UCSD-AML1 (cell line): ENCODE data around the gene KCNG4.
"Not testable (repeated sequence)": the region's sequence is repeated elsewhere in the genome, so short reads cannot be mapped to it uniquely, and the experiment has no call there.

Experiments used
- DNase-seq: peaks from one replicate; lab custom pipeline; 2025; ENCODE audit not compliant: unreplicated experiment; lab: John Stamatoyannopoulos, UW

KCNG4 gene

DNA sequence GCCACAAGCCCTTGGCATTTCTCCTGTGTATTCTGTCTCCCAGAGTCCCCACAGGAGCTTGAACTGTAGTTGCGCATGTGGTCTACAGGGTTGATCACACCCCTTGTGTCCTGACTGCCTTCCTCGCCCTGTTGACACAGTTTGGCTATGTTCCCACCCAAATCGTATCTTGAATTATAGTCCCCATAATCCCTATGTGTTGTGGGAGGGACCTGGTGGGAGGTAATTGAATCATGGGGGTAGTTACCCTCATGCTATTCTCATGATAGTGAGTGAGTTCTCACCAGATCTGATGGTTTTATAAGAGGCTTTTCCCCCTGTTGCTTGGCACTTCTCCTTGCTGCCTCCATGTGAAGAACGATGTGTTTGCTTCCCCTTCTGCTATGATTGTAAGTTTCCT is 27.7 kb downstream of the KCNG4 start:
- no peak for DNase-seq

DNA sequence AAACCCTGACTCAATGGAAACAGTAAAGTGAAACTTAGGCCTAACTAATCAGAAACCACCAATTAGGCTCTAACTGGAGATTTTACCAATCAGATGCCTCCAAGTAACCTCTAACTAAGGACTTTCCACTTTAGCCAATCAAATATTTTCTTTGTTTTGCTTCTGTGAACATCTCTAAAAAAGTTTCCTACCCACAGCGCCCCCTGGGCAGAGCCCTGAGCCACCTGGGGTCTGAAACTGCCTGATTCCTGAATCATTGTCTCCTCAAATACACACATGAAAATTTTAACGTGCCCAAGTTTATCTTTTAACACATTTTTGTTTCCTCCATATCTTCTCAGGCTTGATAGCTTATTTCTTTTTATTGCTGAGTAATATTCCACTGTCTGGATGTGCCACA is 29.8 kb downstream of the KCNG4 start:
- no peak for DNase-seq

GRCh38 chr16:84207879-84208278 is 31.9 kb downstream of the KCNG4 start:
- no peak for DNase-seq

- no peak for DNase-seq
Measured at GRCh38 chr16:84207251-84207650, 32.6 kb downstream of the KCNG4 start.

DNA sequence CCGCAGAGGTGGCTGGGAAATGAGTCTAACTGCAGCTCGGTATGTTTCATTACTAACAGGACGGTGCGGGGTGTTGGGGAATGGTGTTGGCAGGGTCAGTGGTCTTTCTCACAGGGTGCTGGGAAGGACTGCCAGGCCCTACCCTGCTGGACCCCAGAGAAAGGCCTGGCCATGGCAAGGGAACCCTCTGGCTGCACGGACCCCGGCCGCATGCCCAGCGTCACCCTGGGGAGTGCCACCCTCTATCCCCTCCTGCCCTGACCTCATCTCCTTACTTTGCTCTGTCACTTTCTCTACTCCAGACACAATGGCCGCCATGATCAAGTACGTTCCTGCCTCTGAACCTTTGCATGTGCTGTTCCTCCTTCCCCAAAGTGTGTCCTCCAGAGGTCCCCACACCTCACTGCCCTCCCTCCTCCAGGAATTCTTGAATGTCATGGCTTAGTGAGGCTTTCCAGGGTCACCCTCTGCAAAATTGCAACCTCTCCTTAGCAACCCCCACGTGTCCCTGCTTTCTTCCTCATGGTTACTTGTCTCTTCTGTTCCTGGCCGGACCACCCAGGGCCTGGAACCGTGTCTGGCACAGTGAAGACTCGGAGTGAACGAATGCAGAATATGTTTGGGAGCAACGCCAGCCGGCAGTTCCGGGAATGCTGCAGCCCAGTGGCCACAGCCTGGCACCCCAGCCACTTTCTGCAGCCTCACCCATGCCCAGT is 33.7 kb downstream of the KCNG4 start:
- DNase-seq, result no peak

GRCh38 chr16:84205123-84205522 is 34.7 kb downstream of the KCNG4 start:
- DNase-seq, result not testable (repeated sequence)

- not testable (repeated sequence) for DNase-seq
Measured at GRCh38 chr16:84204551-84204950, 35.3 kb downstream of the KCNG4 start.

DNA sequence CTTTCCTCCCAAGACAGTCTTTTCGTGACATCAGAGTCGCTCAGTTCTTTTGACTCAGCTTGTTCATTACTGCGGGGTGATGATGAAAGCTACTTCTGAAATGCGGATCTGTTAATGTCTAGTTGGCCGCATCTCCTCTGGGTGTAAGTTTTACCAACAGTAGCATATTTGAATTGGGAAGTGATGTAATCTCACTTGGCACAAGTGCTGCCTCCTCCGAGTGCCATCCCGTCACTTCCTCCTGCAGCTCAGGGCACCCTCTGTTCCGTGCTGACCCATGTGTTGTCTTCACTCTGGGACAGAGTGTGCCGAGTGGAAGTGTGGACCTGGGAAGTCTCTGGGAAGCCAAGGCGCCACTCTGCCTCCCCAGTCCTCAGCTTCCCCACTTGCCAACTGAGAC is 40.0 kb downstream of the KCNG4 start:
- DNase-seq, result no peak

GRCh38 chr16:84199097-84199496 is 40.7 kb downstream of the KCNG4 start:
- DNase-seq, result no peak

GRCh38 chr16:84198401-84198800 is 41.4 kb downstream of the KCNG4 start:
- DNase-seq, result no peak

DNA sequence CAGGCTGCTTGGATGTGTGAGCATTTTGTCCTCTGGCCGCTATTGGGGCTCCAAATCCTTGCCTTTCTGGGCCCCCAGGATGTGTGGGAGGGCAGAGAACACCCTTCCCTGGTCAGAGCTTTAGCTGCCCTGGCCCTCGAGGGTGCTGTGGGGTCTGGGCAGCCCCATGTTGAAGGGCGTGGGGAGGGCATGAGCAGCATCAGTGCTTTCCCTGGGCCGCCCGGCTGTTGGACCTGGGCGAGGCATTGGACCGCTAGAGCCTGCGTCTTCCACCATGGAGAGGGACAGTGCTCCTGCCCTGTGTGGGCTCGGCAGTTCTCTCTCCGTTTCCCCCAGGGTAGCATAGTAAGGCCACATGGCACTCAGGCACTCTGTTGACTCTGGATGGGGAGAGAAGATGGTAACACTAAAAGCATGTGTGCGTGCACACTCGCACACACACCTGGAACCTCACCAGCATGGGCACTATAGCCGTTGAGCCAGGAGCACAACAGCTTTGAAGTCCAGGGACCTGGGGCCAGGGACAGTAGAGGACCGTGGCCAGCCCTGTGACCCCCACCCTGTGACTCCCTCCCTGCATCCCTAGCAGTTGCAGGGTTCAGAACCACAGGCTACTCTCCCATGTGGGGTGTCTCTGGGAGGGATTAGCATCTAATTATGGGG is 42.2 kb downstream of the KCNG4 start:
- no peak for DNase-seq

DNA sequence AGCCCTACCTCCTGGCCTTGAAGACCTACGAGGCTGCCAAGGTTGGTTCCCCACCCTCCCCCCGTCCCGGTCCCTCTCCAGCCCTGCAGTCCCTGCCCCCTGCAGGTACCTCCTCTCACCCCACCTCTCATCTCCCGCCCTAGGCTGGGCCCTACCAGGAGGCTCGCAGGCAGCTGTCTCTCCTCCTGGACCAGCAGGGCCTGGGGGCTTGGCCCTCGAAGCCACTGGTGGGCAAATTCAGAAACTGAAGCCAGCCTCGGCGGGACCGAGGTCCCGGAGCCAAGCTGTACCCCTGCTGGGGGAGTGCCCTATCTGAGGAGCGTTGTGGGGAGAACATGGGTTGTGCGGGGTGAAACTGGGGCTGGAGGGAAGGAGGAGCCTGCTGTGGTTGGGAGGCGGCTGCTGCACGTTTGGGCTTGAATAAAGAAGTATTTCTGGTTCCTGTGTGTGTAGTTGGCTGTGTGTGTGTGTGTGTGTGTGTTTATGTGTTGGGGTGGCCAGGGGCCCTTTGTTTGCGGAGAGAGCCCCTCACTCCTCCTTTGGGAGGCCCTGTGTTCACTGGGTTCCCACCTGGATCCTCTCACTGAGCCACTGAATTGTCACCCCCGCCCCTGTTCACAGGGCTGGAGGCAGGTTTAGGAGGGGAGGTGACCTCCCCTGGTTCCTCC is 43.0 kb downstream of the KCNG4 start:
- no peak for DNase-seq

GRCh38 chr16:84196101-84196500 is 43.7 kb downstream of the KCNG4 start:
- DNase-seq, result no peak

DNA sequence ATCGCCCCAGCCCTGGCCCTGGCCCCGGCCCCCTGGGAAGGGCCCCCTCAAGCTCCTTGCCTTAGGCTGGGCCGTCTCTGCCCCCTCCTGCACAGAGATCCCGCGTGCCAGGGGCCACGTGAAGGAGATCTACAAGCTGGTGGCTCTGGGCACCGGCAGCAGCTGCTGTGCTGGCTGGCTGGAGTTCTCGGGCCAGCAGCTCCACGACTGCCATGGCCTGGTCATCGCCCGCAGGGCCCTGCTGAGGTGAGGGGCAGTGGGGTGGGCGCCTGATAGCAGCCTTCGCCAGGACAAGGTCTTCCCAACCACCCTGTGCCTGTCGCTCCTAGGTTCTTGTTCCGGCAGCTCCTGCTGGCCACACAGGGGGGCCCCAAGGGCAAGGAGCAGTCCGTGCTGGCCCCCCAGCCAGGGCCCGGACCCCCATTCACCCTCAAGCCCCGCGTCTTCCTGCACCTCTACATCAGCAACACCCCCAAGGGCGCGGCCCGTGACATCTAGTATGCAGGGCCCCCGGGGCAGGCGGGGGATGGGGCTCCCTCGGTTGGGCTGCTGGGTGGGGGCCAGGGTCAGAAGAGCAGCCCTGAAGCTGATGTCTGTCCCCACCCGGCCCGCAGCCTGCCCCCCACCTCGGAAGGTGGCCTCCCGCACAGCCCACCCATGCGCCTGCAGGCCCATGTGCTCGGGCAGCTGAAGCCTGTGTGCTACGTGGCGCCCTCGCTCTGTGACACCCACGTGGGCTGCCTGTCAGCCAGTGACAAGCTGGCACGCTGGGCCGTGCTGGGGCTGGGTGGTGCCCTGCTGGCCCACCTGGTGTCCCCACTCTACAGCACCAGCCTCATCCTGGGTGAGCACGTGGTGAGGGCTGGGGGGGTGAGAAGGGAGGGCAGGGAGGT is 44.4 kb downstream of the KCNG4 start:
- no peak for DNase-seq

- DNase-seq, result no peak
Measured at GRCh38 chr16:84194470-84195200, 45.2 kb downstream of the KCNG4 start.

DNA sequence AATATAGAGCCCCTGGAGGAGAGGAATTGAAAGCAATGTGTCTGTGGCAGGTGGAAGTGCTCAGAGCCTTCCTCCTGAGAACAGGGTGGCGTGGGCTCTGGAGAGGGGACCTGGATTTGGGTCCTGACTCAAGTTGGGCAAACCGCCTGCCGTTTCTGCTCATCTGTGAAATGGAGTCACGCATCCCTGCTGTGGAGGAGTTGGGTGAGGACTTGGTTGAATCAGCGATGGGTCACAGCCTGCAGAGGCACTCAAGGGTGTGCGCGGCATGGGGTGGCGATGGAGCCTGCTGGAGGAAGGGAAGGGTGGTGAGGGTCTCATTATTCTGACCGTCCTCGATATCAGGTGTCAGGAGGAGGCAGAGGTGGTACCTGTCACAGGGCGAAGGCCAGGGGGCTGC is 45.8 kb downstream of the KCNG4 start:
- no peak for DNase-seq

- no peak for DNase-seq
Measured at GRCh38 chr16:84193480-84193879, 46.3 kb downstream of the KCNG4 start.

GRCh38 chr16:84191466-84191865 is 48.3 kb downstream of the KCNG4 start:
- DNase-seq, result no peak

- DNase-seq, result no peak
Measured at GRCh38 chr16:84190731-84191388, 49.0 kb downstream of the KCNG4 start, which contains the start of gene ADAD2. Gene ADAD2, plus strand, starts transcription at chr16:84191157. Its CDS starts 74 bp downstream, at chr16:84191231.
